K562 (cell line): ENCODE measurements around the gene CYP11A1. TPM values are rescaled to one million over a fixed set of nuclear protein-coding genes. Genes with fewer than 3 reads are reported as not detected.

Experiments
- SAFB2 ChIP-seq: fragments of 200-400 bp; formaldehyde crosslinking; IDR thresholded peaks from 2 replicates; pipeline ENCODE4 v1.6.1; 2018; ENCODE audit warnings: borderline replicate concordance, low read length, low read depth, moderate library complexity; ENCODE audit not compliant: severe bottlenecking
- SETDB1 ChIP-seq: IDR thresholded peaks from one replicate; pipeline ENCODE4 v1.6.1; 2012; ENCODE audit warnings: low read length, control low read depth, inconsistent platforms
- ZNF3 ChIP-seq: fragments of 250-450 bp; sonication (Bioruptor Pico); IDR thresholded peaks from 2 replicates; pipeline ENCODE4 v1.5.0; 2021; ENCODE audit warnings: mild to moderate bottlenecking, moderate library complexity
- polyA plus RNA-seq, 8 experiments: library from polyadenylated mRNA; depleted of rRNA in 4 of 8; stranded (reverse) in 5 of 8; unstranded in 3 of 8; fragments of >200 nt; fragmentation: Nextera tagmentation in 2 of 8; fragmentation: Illumina TruSeq in 1 of 8; extraction: Ambion mirVana in 2 of 8; extraction: Trizol in 1 of 8; gene quantifications; 2 replicates each; pipeline versions ENCODE4 v1.2.1 to v1.2.3, GENCODE V29; 2011 to 2014; ENCODE audit warnings: inconsistent platforms in 1 of 8, missing spikeins in 1 of 8
- total RNA-seq, 7 experiments: library from RNA; depleted of rRNA in 6 of 7; stranded (reverse); fragments of >200 nt in 6 of 7; fragmentation: Illumina TruSeq in 2 of 7; extraction: Trizol in 2 of 7; gene quantifications; 2 replicates each; pipeline versions ENCODE4 v1.2.1 to v1.2.3, GENCODE V29; 2011 to 2021; ENCODE audit warnings: low replicate concordance in 1 of 7
- TF ChIP-seq, protein P1 (sequence below): fragments of 450-650 bp; formaldehyde crosslinking; IDR thresholded peaks from 2 replicates; pipeline ENCODE4 v1.4.0; 2020; ENCODE audit warnings: mild to moderate bottlenecking
- TF ChIP-seq, protein P2 (sequence below), 2 experiments: IDR thresholded peaks in 1 of 2; conservative IDR thresholded peaks in 1 of 2; 2 replicates each; pipeline ENCODE4 v1.6.1; 2016; ENCODE audit warnings: low read depth in 2 of 2, mild to moderate bottlenecking in 1 of 2, missing compliant biosample characterization in 1 of 2, missing genetic modification characterization in 1 of 2, moderate library complexity in 1 of 2
- TF ChIP-seq, protein P3 (sequence below): fragments of 450-650 bp; IDR thresholded peaks from 2 replicates; pipeline ENCODE4 v1.7.1; 2018; ENCODE audit warnings: mild to moderate bottlenecking, low read depth; ENCODE audit not compliant: partially characterized antibody
- TF ChIP-seq, protein P4 (sequence below): fragments of 250-450 bp; sonication (Bioruptor Pico); IDR thresholded peaks from 2 replicates; pipeline ENCODE4 v1.4.0; 2020; ENCODE audit warnings: mild to moderate bottlenecking, moderate library complexity
- TF ChIP-seq, protein P5 (sequence below): IDR thresholded peaks from 2 replicates; pipeline ENCODE4 v1.6.1; 2011; ENCODE audit warnings: borderline replicate concordance, low read depth, mild to moderate bottlenecking, moderate library complexity, low read length; ENCODE audit not compliant: insufficient read depth, poor library complexity, severe bottlenecking
- TF ChIP-seq, protein P6 (sequence below): fragments of 450-650 bp; formaldehyde crosslinking; IDR thresholded peaks from 2 replicates; pipeline ENCODE4 v1.4.0; 2022; ENCODE audit warnings: missing genetic modification characterization

Gene CYP11A1
- total and polyA plus RNA-seq, 9 of the 15 experiments (the other 6 are each of a cell fraction or from before 2014, with no cell fraction given) = 0.06 to 0.24 (median 0.10) TPM; not detected in 4

DNA sequence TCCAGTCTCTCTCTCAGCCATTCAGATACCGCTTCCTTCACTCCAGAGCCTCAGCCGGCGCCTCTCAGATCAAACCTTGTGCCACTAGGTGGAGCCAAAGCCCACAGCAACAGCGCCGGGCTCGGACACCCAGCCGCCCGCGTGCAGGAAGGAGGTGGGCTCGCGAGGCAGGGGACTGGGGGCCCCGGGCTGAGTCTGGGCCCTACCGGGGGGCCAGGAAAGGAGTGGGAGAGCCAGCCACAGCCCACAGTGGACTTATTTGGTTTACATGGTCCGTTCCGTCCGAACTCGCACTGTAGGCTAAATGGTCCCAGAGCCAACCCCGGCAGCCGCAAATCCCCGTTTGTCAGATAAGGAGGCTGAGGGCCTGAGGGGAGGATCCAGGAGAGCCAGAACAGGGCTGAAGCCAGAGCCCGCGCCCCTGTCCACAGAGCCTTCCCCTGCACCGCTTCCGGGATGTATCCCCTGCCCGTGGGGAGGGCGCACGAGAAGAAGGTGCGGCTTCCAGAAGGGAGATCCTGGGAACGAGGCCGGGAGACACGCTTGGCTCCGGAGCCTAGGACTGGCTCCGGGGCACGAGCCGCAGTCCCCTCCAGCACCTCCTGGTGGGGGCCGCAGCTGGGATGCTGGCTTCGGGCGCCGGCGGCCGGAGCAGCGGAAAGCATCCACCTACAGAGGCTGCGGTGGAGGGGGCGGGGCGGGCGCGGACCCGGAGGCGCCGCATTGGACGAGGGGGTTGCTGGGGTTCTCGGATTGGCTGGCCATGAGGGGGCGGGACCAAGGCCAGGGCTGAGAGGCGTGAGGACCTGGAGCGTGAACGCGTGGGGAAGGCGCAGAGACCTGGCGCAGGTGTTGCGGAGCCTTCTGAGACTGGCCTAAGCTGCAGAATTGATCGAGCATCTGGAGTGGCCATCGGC lies 6.5 kb upstream of the CYP11A1 start (continued):
- TF ChIP-seq, protein P1, sequence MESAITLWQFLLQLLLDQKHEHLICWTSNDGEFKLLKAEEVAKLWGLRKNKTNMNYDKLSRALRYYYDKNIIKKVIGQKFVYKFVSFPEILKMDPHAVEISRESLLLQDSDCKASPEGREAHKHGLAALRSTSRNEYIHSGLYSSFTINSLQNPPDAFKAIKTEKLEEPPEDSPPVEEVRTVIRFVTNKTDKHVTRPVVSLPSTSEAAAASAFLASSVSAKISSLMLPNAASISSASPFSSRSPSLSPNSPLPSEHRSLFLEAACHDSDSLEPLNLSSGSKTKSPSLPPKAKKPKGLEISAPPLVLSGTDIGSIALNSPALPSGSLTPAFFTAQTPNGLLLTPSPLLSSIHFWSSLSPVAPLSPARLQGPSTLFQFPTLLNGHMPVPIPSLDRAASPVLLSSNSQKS (CRISPR knock-in tag) = no peak
- TF ChIP-seq, protein P2, sequence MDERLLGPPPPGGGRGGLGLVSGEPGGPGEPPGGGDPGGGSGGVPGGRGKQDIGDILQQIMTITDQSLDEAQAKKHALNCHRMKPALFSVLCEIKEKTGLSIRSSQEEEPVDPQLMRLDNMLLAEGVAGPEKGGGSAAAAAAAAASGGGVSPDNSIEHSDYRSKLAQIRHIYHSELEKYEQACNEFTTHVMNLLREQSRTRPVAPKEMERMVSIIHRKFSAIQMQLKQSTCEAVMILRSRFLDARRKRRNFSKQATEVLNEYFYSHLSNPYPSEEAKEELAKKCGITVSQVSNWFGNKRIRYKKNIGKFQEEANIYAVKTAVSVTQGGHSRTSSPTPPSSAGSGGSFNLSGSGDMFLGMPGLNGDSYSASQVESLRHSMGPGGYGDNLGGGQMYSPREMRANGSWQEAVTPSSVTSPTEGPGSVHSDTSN (CRISPR knock-in tag; IDR thresholded peaks at IDR 0.05; ENCODE audit: low read depth) = no peak
- TF ChIP-seq, protein P2 (tag; conservative IDR thresholded peaks at IDR 0.05; ENCODE audit: low read depth) = no peak
- TF ChIP-seq, protein P3, sequence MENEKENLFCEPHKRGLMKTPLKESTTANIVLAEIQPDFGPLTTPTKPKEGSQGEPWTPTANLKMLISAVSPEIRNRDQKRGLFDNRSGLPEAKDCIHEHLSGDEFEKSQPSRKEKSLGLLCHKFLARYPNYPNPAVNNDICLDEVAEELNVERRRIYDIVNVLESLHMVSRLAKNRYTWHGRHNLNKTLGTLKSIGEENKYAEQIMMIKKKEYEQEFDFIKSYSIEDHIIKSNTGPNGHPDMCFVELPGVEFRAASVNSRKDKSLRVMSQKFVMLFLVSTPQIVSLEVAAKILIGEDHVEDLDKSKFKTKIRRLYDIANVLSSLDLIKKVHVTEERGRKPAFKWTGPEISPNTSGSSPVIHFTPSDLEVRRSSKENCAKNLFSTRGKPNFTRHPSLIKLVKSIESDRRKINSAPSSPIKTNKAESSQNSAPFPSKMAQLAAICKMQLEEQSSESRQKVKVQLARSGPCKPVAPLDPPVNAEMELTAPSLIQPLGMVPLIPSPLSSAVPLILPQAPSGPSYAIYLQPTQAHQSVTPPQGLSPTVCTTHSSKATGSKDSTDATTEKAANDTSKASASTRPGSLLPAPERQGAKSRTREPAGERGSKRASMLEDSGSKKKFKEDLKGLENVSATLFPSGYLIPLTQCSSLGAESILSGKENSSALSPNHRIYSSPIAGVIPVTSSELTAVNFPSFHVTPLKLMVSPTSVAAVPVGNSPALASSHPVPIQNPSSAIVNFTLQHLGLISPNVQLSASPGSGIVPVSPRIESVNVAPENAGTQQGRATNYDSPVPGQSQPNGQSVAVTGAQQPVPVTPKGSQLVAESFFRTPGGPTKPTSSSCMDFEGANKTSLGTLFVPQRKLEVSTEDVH = no peak
- TF ChIP-seq ZNF3 = no peak
- TF ChIP-seq, protein P4, sequence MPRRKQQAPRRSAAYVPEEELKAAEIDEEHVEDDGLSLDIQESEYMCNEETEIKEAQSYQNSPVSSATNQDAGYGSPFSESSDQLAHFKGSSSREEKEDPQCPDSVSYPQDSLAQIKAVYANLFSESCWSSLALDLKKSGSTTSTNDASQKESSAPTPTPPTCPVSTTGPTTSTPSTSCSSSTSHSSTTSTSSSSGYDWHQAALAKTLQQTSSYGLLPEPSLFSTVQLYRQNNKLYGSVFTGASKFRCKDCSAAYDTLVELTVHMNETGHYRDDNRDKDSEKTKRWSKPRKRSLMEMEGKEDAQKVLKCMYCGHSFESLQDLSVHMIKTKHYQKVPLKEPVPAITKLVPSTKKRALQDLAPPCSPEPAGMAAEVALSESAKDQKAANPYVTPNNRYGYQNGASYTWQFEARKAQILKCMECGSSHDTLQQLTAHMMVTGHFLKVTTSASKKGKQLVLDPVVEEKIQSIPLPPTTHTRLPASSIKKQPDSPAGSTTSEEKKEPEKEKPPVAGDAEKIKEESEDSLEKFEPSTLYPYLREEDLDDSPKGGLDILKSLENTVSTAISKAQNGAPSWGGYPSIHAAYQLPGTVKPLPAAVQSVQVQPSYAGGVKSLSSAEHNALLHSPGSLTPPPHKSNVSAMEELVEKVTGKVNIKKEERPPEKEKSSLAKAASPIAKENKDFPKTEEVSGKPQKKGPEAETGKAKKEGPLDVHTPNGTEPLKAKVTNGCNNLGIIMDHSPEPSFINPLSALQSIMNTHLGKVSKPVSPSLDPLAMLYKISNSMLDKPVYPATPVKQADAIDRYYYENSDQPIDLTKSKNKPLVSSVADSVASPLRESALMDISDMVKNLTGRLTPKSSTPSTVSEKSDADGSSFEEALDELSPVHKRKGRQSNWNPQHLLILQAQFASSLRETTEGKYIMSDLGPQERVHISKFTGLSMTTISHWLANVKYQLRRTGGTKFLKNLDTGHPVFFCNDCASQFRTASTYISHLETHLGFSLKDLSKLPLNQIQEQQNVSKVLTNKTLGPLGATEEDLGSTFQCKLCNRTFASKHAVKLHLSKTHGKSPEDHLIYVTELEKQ (CRISPR knock-in tag) = no peak
- no peak for TF ChIP-seq SETDB1
- TF ChIP-seq, protein P5, sequence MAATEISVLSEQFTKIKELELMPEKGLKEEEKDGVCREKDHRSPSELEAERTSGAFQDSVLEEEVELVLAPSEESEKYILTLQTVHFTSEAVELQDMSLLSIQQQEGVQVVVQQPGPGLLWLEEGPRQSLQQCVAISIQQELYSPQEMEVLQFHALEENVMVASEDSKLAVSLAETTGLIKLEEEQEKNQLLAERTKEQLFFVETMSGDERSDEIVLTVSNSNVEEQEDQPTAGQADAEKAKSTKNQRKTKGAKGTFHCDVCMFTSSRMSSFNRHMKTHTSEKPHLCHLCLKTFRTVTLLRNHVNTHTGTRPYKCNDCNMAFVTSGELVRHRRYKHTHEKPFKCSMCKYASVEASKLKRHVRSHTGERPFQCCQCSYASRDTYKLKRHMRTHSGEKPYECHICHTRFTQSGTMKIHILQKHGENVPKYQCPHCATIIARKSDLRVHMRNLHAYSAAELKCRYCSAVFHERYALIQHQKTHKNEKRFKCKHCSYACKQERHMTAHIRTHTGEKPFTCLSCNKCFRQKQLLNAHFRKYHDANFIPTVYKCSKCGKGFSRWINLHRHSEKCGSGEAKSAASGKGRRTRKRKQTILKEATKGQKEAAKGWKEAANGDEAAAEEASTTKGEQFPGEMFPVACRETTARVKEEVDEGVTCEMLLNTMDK = peak; percentile 56
- no peak for TF ChIP-seq SAFB2
- TF ChIP-seq, protein P6, sequence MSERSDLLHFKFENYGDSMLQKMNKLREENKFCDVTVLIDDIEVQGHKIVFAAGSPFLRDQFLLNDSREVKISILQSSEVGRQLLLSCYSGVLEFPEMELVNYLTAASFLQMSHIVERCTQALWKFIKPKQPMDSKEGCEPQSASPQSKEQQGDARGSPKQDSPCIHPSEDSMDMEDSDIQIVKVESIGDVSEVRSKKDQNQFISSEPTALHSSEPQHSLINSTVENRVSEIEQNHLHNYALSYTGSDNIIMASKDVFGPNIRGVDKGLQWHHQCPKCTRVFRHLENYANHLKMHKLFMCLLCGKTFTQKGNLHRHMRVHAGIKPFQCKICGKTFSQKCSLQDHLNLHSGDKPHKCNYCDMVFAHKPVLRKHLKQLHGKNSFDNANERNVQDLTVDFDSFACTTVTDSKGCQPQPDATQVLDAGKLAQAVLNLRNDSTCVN = no peak
